KMS-11 (cell line): ENCODE results near the gene ELL2.

Experiments
- H2AFZ ChIP-seq: fragments of 200-600 bp; sonication (generic); 2 replicates; pipeline ENCODE4 v1.6.1; 2016; ENCODE audit warnings: antibody characterized with exemption, mixed run types, low read depth
- H3K27ac ChIP-seq: fragments of 200-600 bp; sonication (generic); 2 replicates; pipeline ENCODE4 v1.6.1; 2016; ENCODE audit warnings: mild to moderate bottlenecking, mixed run types
- H3K27me3 ChIP-seq: fragments of 200-600 bp; sonication (generic); 2 replicates; pipeline ENCODE4 v1.6.1; 2017; ENCODE audit warnings: mild to moderate bottlenecking, low read depth, mixed run types, moderate library complexity; ENCODE audit not compliant: insufficient read depth
- H3K36me3 ChIP-seq: fragments of 200-600 bp; sonication (generic); 2 replicates; pipeline ENCODE4 v1.6.1; 2017; ENCODE audit warnings: mild to moderate bottlenecking, mixed run types; ENCODE audit not compliant: insufficient read depth
- H3K4me1 ChIP-seq: fragments of 200-600 bp; sonication (generic); 2 replicates; pipeline ENCODE4 v1.6.1; 2016; ENCODE audit warnings: mild to moderate bottlenecking, low read depth, mixed run types; ENCODE audit not compliant: poor library complexity, severe bottlenecking
- H3K4me2 ChIP-seq: fragments of 200-600 bp; sonication (generic); 2 replicates; pipeline ENCODE4 v1.7.0; 2016; ENCODE audit warnings: mild to moderate bottlenecking, mixed run types
- H3K4me3 ChIP-seq: fragments of 200-600 bp; sonication (generic); IDR thresholded peaks from 2 replicates; pipeline ENCODE4 v1.6.1; 2017; ENCODE audit warnings: low read depth, low read length, mixed read lengths; ENCODE audit not compliant: insufficient read depth
- H3K79me2 ChIP-seq: fragments of 200-600 bp; sonication (generic); 2 replicates; pipeline ENCODE4 v1.6.1; 2016; ENCODE audit warnings: low read depth, mixed run types; ENCODE audit not compliant: insufficient read depth
- H3K9ac ChIP-seq: fragments of 200-600 bp; sonication (generic); 2 replicates; pipeline ENCODE4 v1.6.1; 2016; ENCODE audit warnings: mild to moderate bottlenecking, mixed run types
- H4K20me1 ChIP-seq: fragments of 200-600 bp; sonication (generic); 2 replicates; pipeline ENCODE4 v1.6.1; 2016; ENCODE audit warnings: mild to moderate bottlenecking, mixed run types; ENCODE audit not compliant: insufficient read depth
- TF ChIP-seq, protein P1 (sequence below): fragments of 200-600 bp; sonication (generic); conservative IDR thresholded peaks from 2 replicates; pipeline ENCODE4 v1.6.1; 2017; ENCODE audit warnings: low read depth, mild to moderate bottlenecking, antibody characterized with exemption, low read length, moderate library complexity, mixed read lengths

The ELL2 gene

GRCh38 chr5:95925939-95926338 lies 35.7 kb downstream of the ELL2 start:
- H3K27me3 ChIP-seq, result no peaks in the 10 kb centered on the region
- TF ChIP-seq, protein P1, sequence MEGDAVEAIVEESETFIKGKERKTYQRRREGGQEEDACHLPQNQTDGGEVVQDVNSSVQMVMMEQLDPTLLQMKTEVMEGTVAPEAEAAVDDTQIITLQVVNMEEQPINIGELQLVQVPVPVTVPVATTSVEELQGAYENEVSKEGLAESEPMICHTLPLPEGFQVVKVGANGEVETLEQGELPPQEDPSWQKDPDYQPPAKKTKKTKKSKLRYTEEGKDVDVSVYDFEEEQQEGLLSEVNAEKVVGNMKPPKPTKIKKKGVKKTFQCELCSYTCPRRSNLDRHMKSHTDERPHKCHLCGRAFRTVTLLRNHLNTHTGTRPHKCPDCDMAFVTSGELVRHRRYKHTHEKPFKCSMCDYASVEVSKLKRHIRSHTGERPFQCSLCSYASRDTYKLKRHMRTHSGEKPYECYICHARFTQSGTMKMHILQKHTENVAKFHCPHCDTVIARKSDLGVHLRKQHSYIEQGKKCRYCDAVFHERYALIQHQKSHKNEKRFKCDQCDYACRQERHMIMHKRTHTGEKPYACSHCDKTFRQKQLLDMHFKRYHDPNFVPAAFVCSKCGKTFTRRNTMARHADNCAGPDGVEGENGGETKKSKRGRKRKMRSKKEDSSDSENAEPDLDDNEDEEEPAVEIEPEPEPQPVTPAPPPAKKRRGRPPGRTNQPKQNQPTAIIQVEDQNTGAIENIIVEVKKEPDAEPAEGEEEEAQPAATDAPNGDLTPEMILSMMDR, result no peak
- H3K4me1 ChIP-seq, result peaks cover 96% of the 10 kb centered on the region
- H3K9ac ChIP-seq, result peak overlapping the region; percentile 28; the same call in 1 of the 2 replicates
- peak overlapping the region; percentile 91 for H3K4me2 ChIP-seq
- no peaks in the 10 kb centered on the region for H4K20me1 ChIP-seq
- H3K79me2 ChIP-seq, result peaks cover 61% of the 10 kb centered on the region
- H3K27ac ChIP-seq, result peak overlapping the region; percentile 74
- no peak overlapping the region for H3K4me3 ChIP-seq
- no peaks in the 10 kb centered on the region for H3K36me3 ChIP-seq
- no peak overlapping the region for H2AFZ ChIP-seq

DNA sequence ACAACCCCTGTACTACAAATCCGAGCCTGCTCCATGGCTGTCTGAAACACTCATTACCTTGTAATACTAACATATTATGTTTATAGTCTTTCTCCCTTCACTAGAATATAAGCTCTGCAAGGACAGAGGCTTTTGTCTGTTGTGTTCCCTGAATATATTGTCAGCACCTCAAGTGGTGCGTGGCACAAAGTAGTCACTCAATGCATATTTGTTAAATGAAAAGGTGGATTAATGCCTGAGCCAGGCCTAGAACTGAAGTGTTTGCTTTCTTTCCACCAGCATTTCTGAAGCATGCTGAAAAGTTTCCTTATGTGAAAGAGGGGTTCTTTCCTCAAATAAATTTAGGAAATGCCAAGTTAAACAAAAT lies 36.3 kb downstream of the ELL2 start:
- Histone ChIP-seq H3K27ac (peak overlapping the region; percentile 74), H3K4me3 (no peak overlapping the region), H3K4me1 (peaks cover 96% of the 10 kb centered on the region), H3K4me2 (peak overlapping the region; percentile 91), H3K9ac (peak overlapping the region; percentile 28; the same call in 1 of the 2 replicates), H2AFZ (no peak overlapping the region), H3K79me2 (peaks cover 62% of the 10 kb centered on the region), H3K27me3 (no peaks in the 10 kb centered on the region), H4K20me1 (no peaks in the 10 kb centered on the region), H3K36me3 (no peaks in the 10 kb centered on the region)
- TF ChIP-seq, protein P1, result no peak

DNA sequence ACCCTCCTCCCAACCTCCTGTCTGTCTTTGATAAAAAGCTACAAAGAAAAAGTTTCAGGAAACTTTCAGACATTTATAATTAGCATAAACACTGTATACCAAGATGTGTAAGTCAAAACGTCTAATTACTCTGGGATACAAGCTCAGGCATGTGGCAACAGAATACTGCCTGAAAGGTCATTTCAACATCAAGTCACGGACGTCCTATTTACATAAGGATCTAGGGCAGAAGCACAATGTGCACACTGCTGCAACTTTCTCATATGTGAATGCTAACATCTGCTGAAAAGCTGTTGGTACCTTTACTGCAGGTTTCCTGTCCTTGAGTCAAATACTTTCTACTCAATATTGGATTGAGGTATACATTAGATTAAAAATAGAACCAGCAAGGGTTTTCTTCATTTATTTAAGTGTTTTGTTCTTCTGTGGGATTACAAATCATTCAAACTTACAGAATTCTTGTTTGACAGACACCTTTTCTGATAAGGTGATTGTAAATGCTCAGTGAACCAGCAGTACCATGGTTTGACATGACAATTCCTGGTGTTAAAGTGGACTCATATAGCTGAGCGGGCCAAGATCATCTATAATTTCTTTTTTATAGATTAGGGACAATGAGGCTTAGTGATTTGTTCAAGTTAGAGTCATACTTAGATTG lies 36.8 kb downstream of the ELL2 start:
- Histone ChIP-seq H3K27me3 (no peaks in the 10 kb centered on the region), H3K9ac (peak overlapping the region; percentile 28; the same call in 1 of the 2 replicates), H3K36me3 (no peaks in the 10 kb centered on the region), H3K4me1 (peaks cover 94% of the 10 kb centered on the region), H3K4me2 (peak overlapping the region; percentile 91), H2AFZ (no peak overlapping the region), H4K20me1 (no peaks in the 10 kb centered on the region), H3K27ac (peak overlapping the region; percentile 74), H3K79me2 (peaks cover 65% of the 10 kb centered on the region), H3K4me3 (no peak overlapping the region)
- TF ChIP-seq, protein P1, result no peak

DNA sequence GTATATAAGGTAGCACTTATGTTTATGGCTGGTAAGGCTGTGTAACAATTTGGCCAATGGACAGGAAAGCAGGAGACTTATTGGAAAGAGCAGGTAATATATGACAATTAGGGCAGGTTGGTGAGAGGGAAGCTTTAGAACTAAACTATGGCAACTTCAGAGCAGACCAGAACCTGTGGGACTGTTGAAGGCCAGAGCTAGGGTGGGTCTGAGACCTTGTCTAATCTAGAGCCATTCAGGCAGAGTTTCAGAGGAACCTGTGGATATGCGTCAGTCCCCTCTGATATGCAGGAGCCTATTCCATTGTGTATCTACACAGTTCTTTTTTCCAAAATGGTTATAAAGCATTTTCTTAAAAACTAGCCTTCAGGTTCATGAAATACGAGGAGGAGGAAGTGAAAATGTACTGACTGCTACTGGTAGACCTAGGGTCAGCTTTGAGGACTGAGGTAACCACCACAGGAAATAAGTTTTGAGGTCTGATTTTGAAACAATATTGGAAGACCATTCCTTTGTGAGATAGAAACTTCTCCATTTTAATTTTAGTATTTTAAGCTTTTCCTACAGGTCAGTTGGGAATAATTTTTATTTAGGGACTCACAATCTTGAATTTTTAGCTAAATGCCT lies 37.6 kb downstream of the ELL2 start:
- Histone ChIP-seq H3K79me2 (peaks cover 72% of the 10 kb centered on the region), H3K27me3 (no peaks in the 10 kb centered on the region), H3K4me2 (peak overlapping the region; percentile 91), H3K27ac (peak overlapping the region; percentile 74), H3K9ac (peak overlapping the region; percentile 28; the same call in 1 of the 2 replicates), H3K4me1 (peaks cover 94% of the 10 kb centered on the region), H3K4me3 (peak overlapping the region; percentile 58), H3K36me3 (no peaks in the 10 kb centered on the region), H4K20me1 (no peaks in the 10 kb centered on the region), H2AFZ (no peak overlapping the region)
- TF ChIP-seq, protein P1, result no peak
